ENCODE results near the gene KDM3A. TPM values are rescaled to one million over a fixed set of nuclear protein-coding genes. Genes with fewer than 3 reads are reported as not detected.

KDM3A gene
- total RNA-seq, 4 donors from 2014 or later, result 40.5 to 81.8 (median 63.2) TPM

- TF ChIP-seq POLR2A (IDR thresholded peaks at IDR 0.05) (no peak), CTCF (IDR thresholded peaks at IDR 0.05) (no peak), POLR2AphosphoS5 (IDR thresholded peaks at IDR 0.05) (no peak), EP300 (IDR thresholded peaks at IDR 0.05) (no peak)
- H3K27me3 ChIP-seq, result no peaks in the 10 kb centered on the region
- H3K36me3 ChIP-seq, result peaks cover 11 to 96% of the 10 kb centered on the region in 2 donors
- no peak overlapping the region for H3K27ac ChIP-seq
- no peaks in the 10 kb centered on the region for H3K9me3 ChIP-seq
- H3K4me1 ChIP-seq, result peaks cover 7 to 48% (median 13%) of the 10 kb centered on the region in 3 donors
- no CpG with 5 or more reads among the region's 3 CpGs for WGBS, 2 donors (ENCODE audit: low coverage in 1 of 2)
- ATAC-seq, result no peak
- H3K4me3 ChIP-seq, result no peak overlapping the region
Measured at GRCh38 chr2:86476918-86477317, 35.7 kb downstream of the KDM3A start.

- no peak for ATAC-seq
- H3K9me3 ChIP-seq, result no peaks in the 10 kb centered on the region
- H3K27ac ChIP-seq, result no peak overlapping the region
- no peak overlapping the region for H3K4me3 ChIP-seq
- no peak for TF ChIP-seq POLR2A (IDR thresholded peaks at IDR 0.05)
- TF ChIP-seq CTCF (IDR thresholded peaks at IDR 0.05), result no peak
- TF ChIP-seq EP300 (IDR thresholded peaks at IDR 0.05), result no peak
- no peaks in the 10 kb centered on the region for H3K27me3 ChIP-seq
- peaks cover 11 to 52% (median 17%) of the 10 kb centered on the region in 3 donors for H3K4me1 ChIP-seq
- H3K36me3 ChIP-seq, result peaks cover 14 to 96% of the 10 kb centered on the region in 2 donors
Measured at GRCh38 chr2:86477349-86477748, 36.2 kb downstream of the KDM3A start.

- no peaks in the 10 kb centered on the region for H3K9me3 ChIP-seq
- peaks cover 18 to 71% (median 27%) of the 10 kb centered on the region in 3 donors for H3K4me1 ChIP-seq
- H3K27ac ChIP-seq, result peak overlapping the region in 3 of 4 donors; percentile 70 to 80 (median 76)
- no peak overlapping the region for H3K4me3 ChIP-seq
- WGBS, 2 donors (ENCODE audit: low coverage in 1 of 2), result 8 to 10% methylated on average over 2 to 7 of the region's 7 CpGs
- H3K27me3 ChIP-seq, result no peaks in the 10 kb centered on the region
- peaks cover 8 to 96% of the 10 kb centered on the region in 2 donors for H3K36me3 ChIP-seq
- peak; percentile 59 for ATAC-seq
- no peak for TF ChIP-seq CTCF (IDR thresholded peaks at IDR 0.05)
- no peak for TF ChIP-seq POLR2AphosphoS5 (IDR thresholded peaks at IDR 0.05)
- TF ChIP-seq EP300 (IDR thresholded peaks at IDR 0.05), result no peak
- TF ChIP-seq POLR2A (IDR thresholded peaks at IDR 0.05), result no peak
Measured at GRCh38 chr2:86480105-86480504, 38.9 kb downstream of the KDM3A start.

GRCh38 chr2:86482034-86482433 lies 40.9 kb downstream of the KDM3A start:
- TF ChIP-seq POLR2A (IDR thresholded peaks at IDR 0.05), result no peak
- TF ChIP-seq EP300 (IDR thresholded peaks at IDR 0.05), result no peak
- no peak for TF ChIP-seq POLR2AphosphoS5 (IDR thresholded peaks at IDR 0.05)
- no peak for TF ChIP-seq CTCF (IDR thresholded peaks at IDR 0.05)
- H3K9me3 ChIP-seq, result no peaks in the 10 kb centered on the region
- H3K4me1 ChIP-seq, result peaks cover 18 to 57% (median 27%) of the 10 kb centered on the region in 3 donors
- H3K4me3 ChIP-seq, result no peak overlapping the region
- H3K27ac ChIP-seq, result peak overlapping the region; percentile 62 to 85 (median 78)
- peaks cover 7 to 98% of the 10 kb centered on the region in 2 donors for H3K36me3 ChIP-seq
- WGBS, 2 donors (ENCODE audit: low coverage in 1 of 2), result 78 to 84% methylated on average over 2 to 3 of the region's 3 CpGs
- no peak for ATAC-seq
- no peaks in the 10 kb centered on the region for H3K27me3 ChIP-seq

- peaks cover 7 to 98% of the 10 kb centered on the region in 2 donors for H3K36me3 ChIP-seq
- no peak overlapping the region for H3K4me3 ChIP-seq
- no peaks in the 10 kb centered on the region for H3K9me3 ChIP-seq
- peaks cover 18 to 56% (median 27%) of the 10 kb centered on the region in 3 donors for H3K4me1 ChIP-seq
- no peak for TF ChIP-seq POLR2A (IDR thresholded peaks at IDR 0.05)
- TF ChIP-seq EP300 (IDR thresholded peaks at IDR 0.05), result no peak
- TF ChIP-seq CTCF (IDR thresholded peaks at IDR 0.05), result no peak
- TF ChIP-seq POLR2AphosphoS5 (IDR thresholded peaks at IDR 0.05), result no peak
- peak overlapping the region; percentile 37 to 85 (median 78) for H3K27ac ChIP-seq
- H3K27me3 ChIP-seq, result no peaks in the 10 kb centered on the region
- ATAC-seq, result no peak
- 87 to 90% methylated on average over 2 to 3 of the region's 3 CpGs for WGBS, 2 donors (ENCODE audit: low coverage in 1 of 2)
Measured at GRCh38 chr2:86484385-86484784, 43.2 kb downstream of the KDM3A start.
